Subcutaneous adipose tissue (tissue), 4 donors: ENCODE data around the gene DCLK1. TPM values are rescaled to one million over a fixed set of nuclear protein-coding genes. Genes with fewer than 3 reads are reported as not detected.

Experiments used
- total RNA-seq, 4 donors: library from RNA; depleted of rRNA; stranded (reverse); fragments of >200 nt; gene quantifications; one replicate each; pipeline ENCODE4 v1.1.0, GENCODE V29; 2016
- TF ChIP-seq, protein P1 (sequence below): fragments of 450-650 bp; IDR thresholded peaks from one replicate; pipeline ENCODE4 v1.5.1; 2016; ENCODE audit warnings: low read depth, mild to moderate bottlenecking, control low read depth, antibody characterized with exemption, moderate library complexity

Gene DCLK1
- total RNA-seq, 4 donors from 2014 or later = 78.9 to 116 (median 106) TPM

DNA sequence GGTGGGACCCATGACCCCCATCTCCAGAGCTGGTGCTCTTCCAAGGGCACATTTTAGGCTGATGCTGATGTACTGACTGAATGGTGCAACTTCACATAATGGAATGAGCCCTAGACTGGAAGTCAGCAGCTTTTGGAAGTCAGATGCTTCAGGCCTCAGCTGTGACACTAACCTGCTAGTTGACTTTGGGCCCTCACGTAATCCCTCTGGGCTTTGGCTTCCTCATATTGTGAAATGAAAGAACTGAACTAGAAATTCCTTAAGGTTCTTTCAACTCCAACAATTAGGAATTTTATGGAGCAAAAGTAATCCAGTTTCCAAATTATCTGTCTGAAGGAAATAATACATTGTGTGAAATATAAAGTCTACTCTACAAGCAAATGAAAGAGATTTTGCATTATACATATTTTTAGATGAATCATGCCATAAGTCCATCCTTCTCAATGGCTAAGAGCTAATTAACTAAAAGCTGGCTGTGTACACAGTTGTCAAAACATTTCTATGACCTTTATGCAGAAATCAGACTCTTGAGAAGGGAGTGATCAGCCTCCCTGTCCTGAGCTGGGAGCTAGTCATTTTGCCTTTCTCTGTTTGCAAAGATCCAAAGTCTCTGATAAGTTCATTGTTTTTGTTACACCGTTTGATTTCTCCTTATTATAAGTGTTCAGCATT is 204.2 kb downstream of the DCLK1 start:
- TF ChIP-seq, protein P1, sequence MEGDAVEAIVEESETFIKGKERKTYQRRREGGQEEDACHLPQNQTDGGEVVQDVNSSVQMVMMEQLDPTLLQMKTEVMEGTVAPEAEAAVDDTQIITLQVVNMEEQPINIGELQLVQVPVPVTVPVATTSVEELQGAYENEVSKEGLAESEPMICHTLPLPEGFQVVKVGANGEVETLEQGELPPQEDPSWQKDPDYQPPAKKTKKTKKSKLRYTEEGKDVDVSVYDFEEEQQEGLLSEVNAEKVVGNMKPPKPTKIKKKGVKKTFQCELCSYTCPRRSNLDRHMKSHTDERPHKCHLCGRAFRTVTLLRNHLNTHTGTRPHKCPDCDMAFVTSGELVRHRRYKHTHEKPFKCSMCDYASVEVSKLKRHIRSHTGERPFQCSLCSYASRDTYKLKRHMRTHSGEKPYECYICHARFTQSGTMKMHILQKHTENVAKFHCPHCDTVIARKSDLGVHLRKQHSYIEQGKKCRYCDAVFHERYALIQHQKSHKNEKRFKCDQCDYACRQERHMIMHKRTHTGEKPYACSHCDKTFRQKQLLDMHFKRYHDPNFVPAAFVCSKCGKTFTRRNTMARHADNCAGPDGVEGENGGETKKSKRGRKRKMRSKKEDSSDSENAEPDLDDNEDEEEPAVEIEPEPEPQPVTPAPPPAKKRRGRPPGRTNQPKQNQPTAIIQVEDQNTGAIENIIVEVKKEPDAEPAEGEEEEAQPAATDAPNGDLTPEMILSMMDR = no peak

DNA sequence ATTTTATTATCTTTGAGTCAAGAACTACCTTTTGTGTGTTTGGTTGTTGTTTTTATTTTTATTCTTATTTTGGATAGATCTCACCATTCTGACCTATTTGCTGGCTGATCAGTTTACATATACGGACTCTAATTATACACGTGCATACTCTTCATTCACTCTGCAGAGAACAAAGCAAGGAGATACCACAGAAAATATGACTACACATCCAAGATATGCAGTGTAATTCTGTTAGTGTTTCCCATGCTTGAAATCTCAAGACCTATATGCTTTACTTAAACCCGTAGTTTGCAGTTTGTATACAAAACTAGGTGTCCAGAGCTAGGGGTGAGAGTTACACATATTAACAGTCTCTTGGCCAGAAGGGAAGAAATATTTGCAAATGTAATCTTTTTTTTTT is 205.5 kb downstream of the DCLK1 start:
- TF ChIP-seq, protein P1 = no peak

DNA sequence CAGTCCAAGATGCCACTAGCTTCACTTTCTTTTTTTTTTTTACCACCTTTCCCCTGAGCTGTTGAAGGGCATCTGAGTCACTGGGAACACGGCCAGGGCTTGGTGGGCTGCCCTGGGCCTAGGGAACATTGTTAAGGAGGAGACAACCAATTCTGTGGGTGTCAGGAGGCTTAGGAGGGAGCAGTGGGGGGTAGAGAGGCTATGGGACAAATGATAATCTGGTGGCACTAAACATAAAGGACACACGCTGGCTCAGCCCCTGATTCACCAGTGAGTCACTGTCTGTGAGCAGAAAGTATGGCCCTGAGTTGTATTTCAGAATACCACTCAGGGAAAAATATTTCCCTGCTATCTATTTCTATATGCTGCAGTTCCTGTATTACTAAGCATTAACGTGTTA is 207.8 kb downstream of the DCLK1 start:
- TF ChIP-seq, protein P1 = no peak

DNA sequence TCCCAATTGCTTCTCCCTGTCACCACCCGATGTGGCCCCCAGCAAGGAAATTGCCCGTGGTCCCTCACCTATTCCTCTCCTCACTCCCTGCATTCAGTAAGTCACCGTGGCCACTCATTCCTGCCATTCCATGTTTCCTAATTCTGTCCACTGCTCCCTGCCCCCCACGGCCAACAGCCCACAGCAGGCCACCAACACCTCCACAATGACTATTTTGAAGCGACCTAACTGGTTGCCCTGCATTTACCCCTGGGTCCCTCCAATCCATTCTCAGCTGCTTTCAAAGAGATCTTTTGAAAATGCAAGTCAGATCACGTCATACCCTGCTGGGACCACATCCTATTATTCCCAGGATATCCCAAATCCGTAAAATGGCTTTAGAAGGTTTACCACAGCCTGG is 210.4 kb downstream of the DCLK1 start:
- TF ChIP-seq, protein P1 = no peak

DNA sequence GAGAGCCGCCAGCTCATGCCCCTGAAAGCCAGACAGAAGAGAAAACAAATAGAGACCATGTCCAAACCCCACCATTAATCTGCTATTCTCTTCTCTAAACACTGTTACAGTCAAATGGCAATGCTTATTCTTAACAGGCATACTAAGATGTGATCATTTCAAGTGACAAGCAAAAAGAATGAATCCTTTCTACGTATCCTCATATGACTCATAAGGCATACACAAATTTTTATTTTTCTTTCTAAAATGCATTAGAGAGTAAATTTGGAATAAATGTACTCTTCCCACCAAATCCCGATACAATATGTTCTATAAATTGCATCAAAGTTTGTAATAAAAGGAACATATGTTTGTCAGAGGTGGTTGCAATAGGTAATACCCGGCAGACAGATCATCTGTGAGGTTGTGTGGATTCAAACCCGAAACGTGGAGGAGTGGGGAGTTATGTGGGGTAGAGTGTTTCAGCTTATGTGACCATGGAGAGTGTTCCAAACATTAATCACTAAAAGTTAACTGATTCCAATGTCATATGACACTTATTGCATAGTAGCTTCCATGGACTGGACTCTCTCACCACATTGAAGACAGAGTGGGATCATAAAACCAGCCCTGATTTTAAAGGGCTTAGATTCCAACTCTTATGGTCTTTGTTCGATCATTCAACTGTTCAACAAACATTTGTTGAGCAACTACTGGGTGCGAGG is 213.1 kb downstream of the DCLK1 start:
- TF ChIP-seq, protein P1 = no peak

DNA sequence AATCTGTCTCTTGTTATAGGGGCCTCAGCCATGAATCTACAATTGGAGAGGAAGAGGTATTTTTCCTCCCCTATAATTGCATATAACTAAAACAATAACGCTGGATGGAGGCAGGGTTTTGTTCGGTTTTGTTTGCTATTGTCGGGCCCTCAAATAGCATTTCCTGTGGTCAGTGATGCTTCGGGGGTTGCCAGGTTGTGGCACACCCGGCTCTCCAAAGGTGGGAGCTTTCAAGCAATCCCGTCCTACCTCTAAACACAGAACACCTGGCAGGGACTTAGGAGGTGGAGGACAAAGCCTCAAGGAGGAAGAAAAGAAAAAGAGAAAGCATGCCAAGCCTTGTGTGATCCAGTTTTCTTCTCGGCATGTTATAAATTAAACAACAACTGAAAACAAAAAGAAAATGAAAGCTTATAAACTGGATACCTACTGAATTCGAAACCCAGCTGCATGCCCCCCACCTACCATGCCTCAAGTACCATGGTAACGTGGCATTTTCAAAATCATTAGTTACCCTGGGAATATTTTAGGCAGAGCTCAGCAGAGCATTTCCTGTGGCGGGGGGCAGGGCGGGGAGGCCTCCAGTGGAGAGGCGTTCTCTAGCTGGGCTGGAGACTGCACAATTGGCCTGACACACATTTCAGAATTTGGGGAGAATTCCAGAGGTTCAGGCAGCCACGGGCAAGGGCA is 213.8 kb downstream of the DCLK1 start:
- TF ChIP-seq, protein P1 = no peak

DNA sequence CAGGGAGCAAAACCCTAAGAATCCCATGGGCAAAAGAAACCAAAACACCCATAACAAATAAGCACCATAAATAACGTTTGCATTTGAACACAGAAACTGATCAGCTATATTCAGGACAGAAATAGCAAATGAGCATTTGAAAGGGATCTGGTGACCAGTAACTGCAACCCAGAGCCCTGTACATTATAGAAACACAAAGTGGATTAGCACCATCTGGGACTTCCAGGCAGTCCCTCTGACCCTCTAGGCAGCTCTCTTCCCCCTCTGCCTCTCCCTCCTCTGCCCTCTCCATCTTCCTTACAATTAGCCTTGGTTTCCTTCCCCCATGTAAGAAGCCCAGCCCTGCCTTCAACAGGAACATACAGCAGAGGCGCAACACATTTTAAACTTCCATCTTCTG is 215.0 kb downstream of the DCLK1 start:
- TF ChIP-seq, protein P1 = no peak
